Endometrial microvascular endothelial cells (primary cell): ENCODE results near the gene HMG20B. TPM values are rescaled to one million over a fixed set of nuclear protein-coding genes. Genes with fewer than 3 reads are reported as not detected.

Experiments
- in situ Hi-C: cut with HindIII; loops from 2 replicates; pipeline ENCODE4 v1.10.0; 2017; ENCODE audit warnings: low sequenced_read_pairs, low pct_unique_long_range_greater_than_20kb; ENCODE audit errors: inconsistent ontology term
- total RNA-seq: library from RNA; depleted of rRNA; stranded (reverse); fragments of >200 nt; gene quantifications from one replicate; pipeline ENCODE4 v1.2.3, GENCODE V29; 2015; ENCODE audit errors: inconsistent ontology term

HMG20B gene
- total RNA-seq, 1 donor from 2014 or later: 79.4 TPM

DNA sequence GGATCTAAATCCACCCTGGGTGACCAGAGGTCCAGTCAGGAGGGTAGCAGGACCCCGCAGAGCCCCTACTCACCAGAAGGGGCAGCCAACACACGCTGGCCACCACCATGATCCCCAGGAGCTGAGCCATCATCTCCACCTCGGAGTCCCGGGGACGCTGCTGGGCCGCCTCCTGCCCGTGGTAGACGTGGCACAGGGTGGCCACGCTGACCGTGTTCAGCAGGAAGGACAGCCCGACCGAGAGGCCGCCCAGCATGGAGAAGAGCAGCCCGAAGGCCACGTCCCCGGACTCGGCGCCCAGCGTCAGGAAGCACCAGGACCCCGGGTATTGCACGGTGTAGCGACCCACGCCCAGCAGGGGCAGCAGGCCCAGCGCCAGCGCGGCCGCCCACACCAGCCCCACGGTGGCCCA lies 27.0 kb downstream of the HMG20B start:
- in situ Hi-C loops: no loop called here

DNA sequence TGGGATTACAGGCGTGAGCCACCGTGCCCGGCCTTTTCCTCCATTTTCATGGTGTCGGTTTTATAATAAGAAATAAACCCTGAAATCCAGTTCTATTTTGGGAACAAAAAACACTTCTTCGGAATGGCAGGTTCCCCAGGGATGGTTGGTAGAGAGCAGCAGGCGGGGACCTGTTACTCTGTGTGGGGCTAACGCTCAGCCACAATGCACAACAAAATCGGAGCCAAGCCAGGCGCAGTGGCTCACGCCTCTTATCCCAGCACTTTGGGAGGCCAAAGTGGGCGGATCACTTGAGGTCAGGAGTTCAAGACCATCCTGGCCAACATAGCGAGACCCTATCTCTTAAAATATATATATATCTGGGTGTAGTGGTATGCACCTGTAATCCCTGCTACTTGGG lies 28.3 kb downstream of the HMG20B start:
- in situ Hi-C loops: no loop called here

- in situ Hi-C loops: no loop called here
Measured at GRCh38 chr19:3603121-3603811, 30.5 kb downstream of the HMG20B start.

- in situ Hi-C loops: no loop called here
Measured at GRCh38 chr19:3604227-3604986, 31.7 kb downstream of the HMG20B start.

- in situ Hi-C loops: no loop called here
Measured at GRCh38 chr19:3604987-3605343, 32.2 kb downstream of the HMG20B start.

DNA sequence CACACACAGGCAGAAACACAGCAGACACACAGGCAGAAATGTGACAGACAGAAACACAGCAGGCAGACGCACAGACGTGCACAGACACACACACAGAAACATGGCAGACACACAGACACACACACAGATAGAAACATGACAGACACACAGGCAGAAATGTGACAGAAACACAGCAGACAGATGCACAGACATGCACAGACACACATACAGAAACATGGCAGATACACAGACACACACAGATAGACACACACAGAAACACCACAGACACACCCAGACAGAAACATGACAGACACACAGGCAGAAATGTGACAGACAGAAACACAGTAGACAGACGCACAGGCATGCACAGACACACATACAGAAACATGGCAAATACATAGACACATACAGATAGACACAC lies 32.6 kb downstream of the HMG20B start:
- in situ Hi-C loops: no loop called here

- in situ Hi-C loops: no loop called here
Measured at GRCh38 chr19:3605770-3606169, 33.0 kb downstream of the HMG20B start.

DNA sequence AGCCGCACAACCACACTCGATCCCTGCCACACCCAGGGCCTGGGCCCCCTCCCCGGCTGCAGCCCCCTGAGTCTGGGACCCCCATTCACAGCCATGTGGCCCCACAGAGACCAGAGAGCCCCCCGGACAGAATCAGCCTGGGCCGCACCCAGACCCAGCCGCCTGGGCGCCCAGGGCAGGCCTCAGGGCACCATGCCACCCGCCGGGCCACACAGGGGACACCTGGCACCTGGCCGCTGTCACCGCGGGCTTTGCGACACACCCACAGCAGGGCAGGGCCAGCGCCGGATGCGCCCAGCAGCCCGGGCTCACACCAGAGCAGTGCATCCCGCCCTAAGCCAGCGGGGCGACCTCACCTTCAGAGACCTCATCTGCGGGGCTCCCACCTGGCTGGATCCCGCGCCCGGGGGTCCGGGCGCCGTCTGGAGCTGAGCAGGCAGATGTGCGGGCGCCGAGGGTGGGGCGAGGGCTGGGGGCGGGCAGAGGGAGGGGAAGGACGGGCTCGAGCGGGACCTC lies 33.5 kb downstream of the HMG20B start:
- in situ Hi-C loops: no loop called here

- in situ Hi-C loops: no loop called here
Measured at GRCh38 chr19:3606690-3607289, 34.0 kb downstream of the HMG20B start, which contains the start of gene TBXA2R. TBXA2R (minus strand) TSS chr19:3606875; CDS start chr19:3600634, 6,241 bp downstream.

DNA sequence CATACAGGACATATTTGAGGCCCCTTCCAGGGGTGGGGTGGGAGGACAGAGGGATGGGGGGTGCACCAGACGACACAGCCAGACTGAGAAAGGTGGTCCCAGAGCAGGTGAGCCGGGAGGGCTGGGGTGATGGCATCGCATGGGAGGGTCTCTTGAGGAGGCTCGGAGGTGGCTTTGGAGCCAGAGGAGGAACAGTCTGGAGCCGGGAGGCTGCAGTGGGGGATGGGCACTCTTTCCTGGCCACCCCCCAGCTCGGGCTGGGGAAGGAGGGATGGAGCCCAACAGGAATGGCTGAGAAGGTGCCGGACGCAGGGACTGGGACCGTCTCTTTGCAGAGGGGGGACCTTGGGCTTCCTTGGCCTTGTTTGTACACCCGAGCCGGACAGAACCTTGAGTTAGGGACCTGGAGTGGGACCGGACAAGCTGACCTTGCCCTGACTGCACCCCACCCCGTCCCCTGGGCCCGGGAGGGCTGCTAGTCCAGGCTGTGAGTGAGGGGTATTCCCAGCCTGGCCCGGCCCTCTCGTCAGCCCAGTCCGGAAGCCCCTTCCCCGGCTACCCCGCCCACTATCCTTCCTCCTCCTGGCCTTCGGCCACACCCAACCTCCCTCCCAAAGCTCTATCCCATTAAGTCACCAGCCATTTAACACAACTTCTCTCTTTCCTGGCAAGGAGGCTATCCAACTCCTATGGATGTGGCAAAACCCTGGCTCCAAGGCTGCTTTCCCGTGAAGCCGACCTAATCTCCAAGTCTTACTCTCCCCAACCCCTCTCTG lies 34.7 kb downstream of the HMG20B start:
- in situ Hi-C loops: no loop called here

- in situ Hi-C loops: no loop called here
Measured at GRCh38 chr19:3608079-3608641, 35.4 kb downstream of the HMG20B start.

GRCh38 chr19:3608750-3609322 lies 36.1 kb downstream of the HMG20B start:
- in situ Hi-C loops: no loop called here

- in situ Hi-C loops: no loop called here
Measured at GRCh38 chr19:3609779-3610719, 37.3 kb downstream of the HMG20B start.

GRCh38 chr19:3610745-3611717 lies 38.3 kb downstream of the HMG20B start:
- in situ Hi-C loops: no loop called here

- in situ Hi-C loops: no loop called here
Measured at GRCh38 chr19:3611841-3612240, 39.1 kb downstream of the HMG20B start.

- in situ Hi-C loops: no loop called here
Measured at GRCh38 chr19:3612330-3612729, 39.6 kb downstream of the HMG20B start.
